Measurements from ENCODE around the gene CHCHD5.
A peak's percentile ranks its signal among the peaks of the same experiment; 100 is the strongest.
"Not testable (repeated sequence)": the region's sequence is repeated elsewhere in the genome, so short reads cannot be mapped to it uniquely, and the experiment has no call there.

Gene CHCHD5, protein sequence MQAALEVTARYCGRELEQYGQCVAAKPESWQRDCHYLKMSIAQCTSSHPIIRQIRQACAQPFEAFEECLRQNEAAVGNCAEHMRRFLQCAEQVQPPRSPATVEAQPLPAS

DNA sequence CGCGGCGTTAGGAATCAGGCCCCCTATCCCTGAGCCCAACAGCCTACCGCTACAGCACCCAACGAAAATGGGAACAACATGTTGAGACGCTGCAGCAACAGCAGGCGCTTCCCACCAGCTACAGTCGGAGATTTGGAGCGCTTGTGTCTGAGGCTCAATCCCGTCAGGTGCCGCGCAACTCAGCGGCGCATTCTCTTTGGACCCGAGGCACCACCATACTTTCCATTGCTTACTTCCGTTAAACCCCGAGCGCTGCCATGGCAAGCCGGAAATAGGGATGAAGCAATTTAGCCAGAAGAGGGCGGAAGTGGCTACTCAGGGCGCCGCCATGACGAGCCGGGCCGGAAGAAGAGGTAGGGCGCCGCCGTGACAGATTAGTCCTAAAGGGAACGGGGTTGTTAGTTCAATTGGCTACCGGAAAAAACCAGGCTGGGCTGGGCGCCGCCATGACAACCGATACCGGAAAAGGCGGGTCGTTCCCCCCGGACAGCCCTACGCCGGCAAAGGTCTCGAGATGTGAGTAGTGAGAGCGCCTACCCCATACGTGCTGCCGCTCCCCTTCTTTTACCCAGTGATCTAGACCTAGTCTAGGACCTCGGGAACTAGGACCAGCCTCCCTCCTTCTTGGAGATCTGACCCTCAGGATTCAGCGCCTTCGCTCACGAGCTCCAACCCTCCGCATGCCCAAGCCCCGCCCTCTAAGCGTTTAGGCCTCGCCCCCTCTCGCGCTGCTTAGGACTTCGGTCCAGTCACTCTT, at the start of gene CHCHD5:
CHCHD5 (plus strand) TSS at position 476 of the 757 bp plus-strand sequence; CDS start at position 515, 39 bp downstream.
- DNase-seq: peak; percentile 90 to 94

DNA sequence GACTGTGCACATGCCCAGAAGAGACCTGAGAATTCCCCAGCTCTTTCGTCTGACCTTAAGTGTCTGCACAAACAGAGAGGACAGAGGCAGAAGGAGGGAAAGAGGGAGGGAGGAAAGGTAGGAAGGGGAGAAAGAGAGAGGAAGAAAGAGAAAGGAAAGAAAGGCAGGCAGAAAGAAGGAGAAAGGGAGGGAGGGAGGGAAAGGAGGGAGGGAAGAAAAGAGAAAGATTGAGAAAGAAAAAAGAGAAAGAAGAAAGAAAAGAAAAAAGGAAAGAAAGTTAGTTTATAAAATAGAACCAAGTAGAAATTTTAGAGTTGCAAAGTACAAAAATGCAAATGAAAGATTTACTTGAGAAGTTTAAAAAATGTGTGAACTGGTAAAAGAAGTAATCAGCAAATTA, 49.6 kb upstream of the CHCHD5 start:
- DNase-seq: no peak

DNA sequence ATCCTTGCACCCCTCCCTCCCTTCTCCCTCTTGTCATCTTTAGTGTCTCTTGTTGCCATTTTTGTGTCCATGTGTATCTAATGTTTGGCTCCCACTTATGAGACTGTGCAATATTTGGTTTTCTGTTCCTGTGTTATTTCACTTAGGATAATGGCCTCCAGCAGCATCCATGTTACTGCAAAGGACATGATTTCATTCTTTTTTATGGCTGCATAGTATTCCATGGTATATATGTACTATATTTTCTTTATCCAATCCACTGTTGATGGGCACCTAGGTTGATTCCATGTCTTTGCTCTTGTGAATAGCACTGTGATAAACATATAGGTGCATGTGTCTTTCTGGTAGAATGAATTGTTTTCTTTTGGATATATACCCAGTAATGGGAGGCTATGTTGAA, 47.7 kb upstream of the CHCHD5 start:
- not testable (repeated sequence) for DNase-seq

DNA sequence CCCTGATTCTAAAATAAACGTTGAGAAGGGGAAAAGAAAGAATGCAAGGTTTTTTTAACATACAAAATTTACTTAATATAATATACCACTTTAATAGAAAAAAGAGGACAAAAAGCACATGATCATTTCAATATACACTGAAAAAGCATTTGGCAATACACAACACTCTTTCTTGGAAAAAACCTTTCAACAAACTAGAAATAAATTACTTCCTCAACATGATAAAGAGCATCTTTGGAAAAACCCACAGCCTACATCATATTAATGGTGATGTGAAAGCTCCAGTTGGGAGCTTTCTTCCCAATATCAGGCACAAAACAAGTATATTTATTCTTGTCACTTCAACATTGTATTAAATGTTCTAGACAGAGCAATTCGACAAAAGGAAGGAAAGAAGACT, 45.1 kb upstream of the CHCHD5 start:
- no peak for DNase-seq

DNA sequence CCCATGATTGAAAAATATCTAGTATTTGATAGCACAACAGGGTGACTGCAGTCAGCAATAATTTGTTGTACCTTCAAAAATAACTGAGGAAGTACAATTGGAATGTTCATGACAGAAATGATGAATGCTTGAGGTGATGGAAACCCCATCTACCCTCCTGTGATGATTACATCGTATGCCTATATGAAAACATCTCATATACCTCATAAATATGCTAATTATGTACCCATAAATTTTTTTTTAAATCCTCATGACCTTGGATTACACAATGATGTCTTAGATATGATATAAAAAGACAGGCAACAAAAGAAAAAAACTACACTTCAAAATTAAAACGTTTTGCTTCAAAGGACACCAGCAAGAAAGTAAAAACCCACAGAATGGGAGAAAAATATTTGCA, 43.5 kb upstream of the CHCHD5 start:
- DNase-seq: no peak

DNA sequence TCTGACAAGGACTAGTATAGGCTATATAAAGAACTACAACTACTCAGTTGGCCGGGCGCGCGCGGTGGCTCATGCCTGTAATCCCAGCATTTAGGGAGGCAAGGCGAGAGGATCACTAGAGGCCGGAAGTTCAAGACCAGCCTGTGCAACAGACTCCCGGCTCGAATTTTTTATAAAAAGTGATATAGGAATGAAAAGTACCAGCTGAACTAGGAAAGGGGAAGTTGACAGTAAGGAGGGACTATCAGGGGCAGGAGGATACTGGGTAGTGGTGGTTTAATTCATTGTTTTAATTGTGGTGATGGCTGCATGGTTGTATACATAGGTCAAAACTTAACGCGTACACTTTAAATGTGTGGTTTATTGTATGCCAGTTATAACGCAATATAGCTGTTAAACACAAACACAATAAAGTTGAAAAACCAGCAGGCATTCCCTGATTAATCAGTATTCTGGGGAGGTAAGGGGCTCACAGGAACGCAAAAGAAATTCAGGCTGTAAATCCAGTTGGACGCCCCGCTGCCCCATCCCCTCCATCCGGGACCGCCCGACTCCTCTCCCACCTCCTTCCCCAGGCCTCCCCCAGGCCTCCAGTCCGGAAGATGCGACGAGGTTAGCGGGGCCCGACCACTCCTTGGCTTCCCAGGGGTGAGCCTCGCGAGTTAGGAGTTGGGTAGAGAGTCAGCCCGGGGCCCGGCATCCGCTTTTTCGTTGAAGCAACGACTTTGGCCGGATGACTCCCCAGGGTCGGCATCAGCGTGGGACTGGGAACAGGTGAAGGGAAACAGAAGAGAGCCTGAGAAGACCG, 42.9 kb upstream of the CHCHD5 start:
- DNase-seq: peak; percentile 79 to 81

DNA sequence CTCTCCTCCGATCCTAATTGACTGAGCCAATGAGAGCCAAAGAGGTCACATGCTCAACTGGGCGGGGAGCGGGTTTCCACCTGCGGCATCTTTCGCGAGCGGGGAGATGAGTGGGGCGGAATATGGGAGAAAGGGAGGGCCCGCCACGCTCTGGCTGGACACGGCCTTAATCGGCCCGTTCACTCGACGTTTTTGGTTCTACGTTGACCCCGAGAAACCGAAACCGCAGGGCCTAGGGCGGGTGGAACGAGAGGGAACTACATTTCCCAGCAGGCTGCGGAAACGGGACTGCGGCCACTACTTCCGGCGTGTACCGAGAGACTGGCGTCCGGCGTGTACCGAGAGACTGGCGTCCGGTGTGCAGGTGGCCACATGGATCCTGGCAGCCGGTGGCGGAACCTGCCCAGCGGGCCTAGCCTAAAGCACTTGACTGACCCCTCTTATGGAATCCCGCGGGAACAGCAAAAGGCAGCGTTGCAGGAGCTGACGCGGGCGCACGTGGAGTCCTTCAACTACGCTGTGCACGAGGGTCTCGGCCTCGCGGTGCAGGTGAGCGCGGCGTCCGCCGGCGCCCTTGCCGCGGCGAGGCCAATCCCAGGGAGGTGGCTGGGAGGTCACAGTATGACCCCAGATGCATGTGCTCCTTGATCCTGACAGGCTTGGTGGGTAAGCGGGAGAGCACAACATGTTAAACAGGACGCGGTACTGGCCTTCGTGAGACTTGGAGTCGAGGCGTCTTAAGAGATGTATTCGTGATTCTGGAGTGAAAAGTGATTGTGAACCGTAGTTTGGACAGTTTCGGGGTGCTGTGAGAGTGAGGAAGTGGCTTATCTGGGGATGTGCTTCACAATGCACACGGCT, 42.1 kb upstream of the CHCHD5 start, which contains the start of gene POLR1B:
POLR1B (plus strand) TSS at position 343 of the 861 bp plus-strand sequence; CDS start at position 373, 30 bp downstream.
- peak; percentile 79 to 84 for DNase-seq

DNA sequence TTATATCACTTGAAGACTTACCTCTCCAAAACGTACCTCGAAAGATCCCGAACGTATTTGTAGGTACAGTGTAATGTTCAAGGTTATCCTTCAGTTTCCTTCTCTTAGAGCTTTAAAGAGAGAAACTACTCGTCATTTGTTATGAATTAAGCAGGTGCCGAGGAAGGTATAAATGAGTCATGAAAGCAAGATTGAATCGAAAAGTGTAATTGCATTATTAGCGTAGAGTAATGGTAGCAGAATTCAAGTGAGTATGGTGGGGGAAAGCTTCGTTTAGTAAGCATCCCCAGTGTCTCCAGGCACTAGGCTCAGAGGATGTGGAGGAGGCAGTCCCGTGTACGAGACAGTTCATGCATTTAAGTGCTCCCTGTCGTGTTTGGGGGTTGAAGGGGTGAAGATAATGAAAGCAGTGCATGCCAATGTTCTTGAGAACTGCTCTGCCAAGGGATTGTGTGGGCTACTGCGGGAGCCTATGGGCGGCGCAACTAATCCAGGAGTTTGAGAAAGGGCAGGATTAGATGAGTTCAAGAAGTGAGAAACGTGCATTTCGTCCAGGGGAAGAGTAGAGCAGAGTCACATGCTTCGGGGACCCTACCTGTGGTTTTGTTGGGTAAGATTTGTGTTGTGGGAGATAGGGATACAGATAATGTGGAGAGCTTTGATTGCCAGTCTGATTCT, 41.3 kb upstream of the CHCHD5 start:
- DNase-seq: no peak

DNA sequence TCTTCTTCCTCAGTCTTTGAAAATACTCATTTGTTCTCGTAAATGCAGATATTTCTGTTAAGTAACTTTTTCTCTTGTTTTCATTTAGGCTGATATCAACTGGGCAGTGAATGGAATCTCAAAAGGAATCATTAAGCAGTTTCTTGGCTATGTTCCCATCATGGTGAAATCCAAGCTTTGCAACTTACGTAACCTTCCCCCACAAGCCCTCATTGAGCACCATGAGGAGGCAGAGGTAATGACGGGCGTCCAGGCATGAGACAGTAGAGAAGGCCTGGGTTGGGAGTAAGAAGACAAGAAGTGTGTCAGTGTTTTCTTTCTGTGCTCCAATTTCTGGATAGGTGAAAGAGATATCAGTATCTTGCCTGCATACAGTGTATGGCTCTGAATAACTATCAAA, 37.1 kb upstream of the CHCHD5 start:
- no peak for DNase-seq

DNA sequence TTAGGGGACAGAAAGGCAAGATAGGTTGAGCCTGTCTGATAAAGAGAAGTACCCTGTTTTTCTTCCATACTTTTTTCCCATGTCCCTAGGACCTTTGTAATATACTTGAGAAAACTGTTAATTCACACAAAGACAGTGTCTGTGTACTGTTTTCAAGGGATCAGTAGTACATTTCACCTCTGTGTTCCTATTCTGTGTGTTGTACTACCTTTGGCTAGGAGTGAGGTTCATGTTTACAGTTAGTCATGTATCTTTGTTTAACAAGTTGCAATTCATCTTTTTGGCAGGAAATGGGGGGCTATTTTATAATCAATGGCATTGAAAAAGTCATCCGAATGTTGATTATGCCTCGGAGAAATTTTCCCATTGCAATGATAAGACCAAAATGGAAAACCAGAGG, 35.4 kb upstream of the CHCHD5 start:
- DNase-seq: no peak

DNA sequence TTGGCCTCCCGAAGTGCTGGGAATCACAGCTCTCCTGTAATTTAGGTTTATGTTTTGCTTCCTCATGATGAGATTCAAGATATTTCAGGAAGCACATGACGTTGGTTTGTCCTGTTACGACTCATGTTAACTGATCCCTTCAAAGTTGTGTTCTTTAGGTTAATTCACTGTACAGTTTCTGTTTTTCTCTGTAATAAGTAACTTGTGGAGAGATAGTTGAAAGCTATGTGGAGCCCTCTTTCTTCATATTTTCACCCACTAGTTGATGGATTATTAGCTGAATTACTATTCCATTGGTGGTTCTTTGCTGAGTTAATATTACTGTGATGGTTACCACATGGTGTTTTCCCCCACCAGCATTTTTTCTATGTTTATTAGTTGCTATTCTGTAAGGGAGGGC, 18.3 kb upstream of the CHCHD5 start:
- no peak for DNase-seq

DNA sequence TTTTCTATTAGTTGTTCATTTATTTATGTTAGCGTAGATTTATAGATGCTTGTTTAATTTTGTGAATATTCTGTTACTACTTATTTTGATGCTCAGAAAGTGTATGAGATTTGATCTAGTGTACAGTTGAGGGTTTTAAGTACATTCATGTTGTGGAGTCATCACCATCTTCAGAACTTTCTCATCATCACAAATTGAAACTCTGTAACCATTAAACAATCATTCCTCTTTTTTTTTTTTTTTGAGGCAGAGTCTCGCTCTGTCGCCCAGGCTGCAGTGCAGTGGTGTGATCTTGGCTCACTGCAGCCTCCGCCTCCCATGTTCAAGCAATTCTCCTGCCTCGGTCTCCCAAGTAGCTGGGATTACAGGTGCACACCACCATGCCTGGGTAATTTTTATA, 17.9 kb upstream of the CHCHD5 start:
- DNase-seq: not testable (repeated sequence)

DNA sequence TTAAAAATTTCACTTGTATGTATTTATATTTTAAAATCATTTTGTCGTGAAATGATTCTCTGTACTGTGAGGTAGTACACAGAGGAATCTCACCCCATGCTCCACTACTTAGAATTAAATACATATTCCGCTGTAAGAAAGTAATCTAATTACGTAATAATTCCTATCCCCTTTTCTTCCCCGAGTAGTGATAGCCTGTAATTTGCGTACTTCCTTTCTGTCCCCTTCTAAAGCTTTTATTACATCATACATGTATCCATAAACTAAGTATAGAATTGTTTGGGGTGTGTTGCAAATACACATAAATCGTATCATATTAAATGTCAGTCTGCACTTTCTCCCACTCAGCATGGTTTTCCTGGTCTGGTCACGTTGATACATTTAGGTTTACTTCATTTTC, 12.4 kb upstream of the CHCHD5 start:
- no peak for DNase-seq

DNA sequence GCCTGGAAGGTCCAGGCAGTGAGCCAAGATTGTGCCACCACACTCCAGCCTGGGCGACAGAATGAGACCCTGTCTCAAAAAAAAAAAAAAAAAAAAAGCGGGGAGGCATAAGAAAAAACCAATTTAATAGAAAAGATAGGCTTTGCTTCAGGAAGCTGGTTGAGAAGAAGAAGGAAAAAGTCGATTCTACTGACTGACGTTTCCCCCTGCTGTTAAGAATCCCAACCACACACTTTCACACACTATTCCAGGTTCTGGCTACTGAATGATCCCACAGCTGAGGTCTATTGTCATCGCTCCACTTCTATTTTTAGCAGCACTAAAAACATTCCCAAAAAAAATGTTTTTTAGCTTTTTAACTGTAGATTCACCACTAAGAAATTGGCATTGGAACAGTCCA, 6.7 kb upstream of the CHCHD5 start:
- DNase-seq: no peak

DNA sequence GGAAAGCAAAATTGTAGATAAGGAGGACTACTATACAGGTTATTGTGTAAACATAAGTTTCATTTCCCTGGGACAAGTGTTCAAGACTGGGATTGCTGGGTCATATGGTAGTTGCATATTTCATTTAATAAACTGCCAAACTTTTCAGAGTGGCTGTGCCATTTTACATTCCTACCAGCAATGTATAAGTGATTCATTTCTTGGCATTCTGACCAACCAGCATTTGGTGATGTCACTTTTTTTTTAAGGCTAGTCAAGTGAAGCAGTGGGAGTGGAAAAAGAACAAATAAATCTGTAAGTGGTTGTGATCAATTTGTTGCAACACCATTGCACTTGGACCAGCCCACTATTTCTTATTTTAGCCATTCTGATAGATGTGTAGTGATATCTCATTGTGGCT, 5.2 kb upstream of the CHCHD5 start:
- DNase-seq: peak; percentile 41 to 87

DNA sequence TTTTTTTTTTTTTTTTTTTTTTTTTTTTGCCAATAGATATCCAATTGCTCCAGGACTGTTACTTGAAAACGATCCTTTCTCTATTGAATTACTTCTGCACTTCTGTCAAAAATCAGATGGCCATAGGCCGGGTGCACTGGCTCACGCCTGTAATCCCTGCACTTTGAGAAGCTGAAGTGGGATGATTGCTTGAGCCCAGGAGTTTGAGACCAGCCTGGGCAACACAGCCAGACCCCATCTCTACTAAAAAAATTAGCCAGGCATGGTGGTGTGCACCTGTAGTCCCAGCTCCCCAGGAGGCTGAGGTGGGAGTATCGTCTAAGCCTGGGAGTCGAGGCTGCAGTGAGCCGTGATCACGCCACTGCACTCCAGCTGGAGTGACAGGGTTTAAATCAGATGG, 4.3 kb upstream of the CHCHD5 start:
- no peak for DNase-seq

DNA sequence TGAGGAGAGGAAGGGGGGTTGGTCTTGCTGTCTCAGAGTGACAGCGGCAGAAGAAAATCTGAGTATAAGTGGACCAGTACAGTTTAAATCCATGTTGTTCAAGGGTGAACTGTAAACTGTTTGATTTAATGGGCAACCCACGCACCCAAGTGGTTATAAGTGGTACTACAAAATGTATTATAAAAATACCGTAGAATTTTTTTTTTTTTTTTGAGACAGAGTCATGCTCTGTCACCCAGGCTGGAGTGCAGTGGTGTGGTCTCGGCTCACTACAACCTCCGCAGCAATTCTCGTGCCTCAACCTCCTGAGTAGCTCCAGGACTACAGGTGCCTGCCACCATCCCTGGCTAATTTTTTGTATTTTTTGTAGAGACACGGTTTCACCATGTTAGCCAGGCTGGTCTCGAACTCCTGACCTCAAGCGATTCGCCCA, 2.1 kb upstream of the CHCHD5 start:
- DNase-seq: peak; percentile 55 to 70

DNA sequence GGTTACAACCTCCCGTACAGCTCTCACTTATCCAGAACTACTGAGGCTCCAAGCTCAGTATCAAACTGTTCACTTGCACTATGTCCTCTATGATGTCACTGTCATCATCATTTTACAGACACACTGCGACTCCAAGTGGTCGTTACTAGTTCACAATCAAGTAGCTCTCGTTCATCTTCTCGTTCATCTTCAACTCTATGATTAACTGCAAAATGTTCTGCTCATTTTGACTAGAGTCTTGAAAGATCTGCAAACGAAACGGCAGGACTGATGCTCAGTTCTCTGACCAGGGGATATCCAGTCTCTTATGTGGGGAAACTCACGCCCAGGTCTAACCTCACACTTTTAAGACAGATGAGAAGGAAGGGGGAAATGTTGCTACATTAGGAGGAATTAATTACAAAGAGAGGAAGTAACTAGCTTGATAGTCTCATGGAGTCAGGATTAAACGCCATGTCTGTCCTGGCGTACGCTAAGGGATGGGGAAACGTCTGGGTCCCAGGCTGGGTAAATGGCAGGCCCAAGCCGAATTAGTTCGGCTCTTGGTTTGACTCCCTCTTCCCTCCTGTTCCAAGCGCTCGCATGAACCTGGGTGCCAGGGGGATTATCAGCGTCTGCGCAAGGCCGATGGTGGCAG, 794 bp upstream of the CHCHD5 start:
- no peak for DNase-seq

DNA sequence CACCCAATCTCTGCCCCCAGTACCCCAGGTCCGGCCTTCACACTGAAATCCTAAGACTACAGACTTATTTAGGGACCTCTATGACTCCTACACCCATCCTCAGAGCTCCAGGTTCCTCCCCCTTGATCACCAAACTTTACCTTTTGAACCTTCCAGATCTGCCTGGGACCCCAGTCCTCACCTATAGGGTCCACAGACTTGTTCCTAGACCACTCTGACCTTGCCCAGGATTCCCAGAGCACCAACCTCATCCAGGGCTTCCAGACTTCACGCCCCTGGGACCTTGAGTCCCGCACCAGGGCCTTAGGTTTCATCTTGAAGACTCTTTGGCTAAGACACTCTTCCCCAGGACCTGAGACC, 462 bp downstream of the CHCHD5 start:
- no peak for DNase-seq

DNA sequence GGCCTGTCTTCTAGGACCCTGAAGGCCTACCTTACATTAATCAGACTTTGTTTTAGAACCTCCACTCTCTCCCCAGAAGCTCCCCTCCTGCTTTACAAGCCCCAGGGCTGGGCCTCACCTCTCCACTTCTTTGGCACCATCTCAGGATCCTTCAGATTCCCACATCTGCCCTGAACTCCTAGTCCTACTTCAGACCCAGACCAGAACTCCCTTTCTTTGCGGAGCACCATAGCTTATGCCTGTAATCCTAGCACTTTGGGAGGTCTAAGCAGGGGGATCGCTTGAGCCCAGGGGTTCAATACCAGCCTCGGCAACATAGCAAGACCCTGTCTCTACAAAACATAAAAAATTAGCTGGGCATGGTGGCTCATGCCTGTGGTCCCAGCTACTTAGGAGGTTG, 991 bp downstream of the CHCHD5 start:
- no peak for DNase-seq

DNA sequence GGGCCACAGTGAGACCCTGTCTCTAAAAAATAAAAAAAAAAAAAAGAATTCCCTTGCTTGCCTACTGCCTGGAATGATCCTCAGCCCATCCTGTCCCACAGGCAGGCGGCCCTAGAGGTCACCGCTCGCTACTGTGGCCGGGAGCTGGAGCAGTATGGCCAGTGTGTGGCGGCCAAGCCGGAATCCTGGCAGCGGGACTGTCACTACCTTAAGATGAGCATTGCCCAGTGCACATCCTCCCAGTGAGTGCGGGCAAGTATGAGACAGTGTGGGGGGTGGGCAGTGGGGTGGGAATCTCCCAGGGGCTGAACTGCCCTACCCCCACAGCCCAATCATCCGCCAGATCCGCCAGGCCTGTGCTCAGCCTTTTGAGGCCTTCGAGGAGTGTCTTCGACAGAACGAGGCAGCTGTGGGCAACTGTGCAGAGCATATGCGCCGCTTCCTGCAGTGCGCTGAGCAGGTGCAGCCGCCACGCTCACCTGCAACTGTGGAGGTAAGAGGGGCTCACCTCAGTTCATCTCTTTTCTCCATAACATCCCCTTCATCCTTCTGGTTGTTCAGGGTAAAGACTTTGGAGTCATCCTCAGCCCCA, 1.6 kb downstream of the CHCHD5 start:
- DNase-seq: no peak

Data from NCI-H446 (cell line).